SK-N-SH (cell line): Measurements from ENCODE around the gene USHBP1. TPM values are rescaled to one million over a fixed set of nuclear protein-coding genes. Genes with fewer than 3 reads are reported as not detected.

Experiments
- CTCF ChIA-PET: fragments of 300-600, 350-600 bp; formaldehyde crosslinking; extraction: SDS; loops from one replicate; lab custom pipeline; 2021; lab: Yijun Ruan, JAX
- POLR2A ChIA-PET: fragments of 350-600 bp; sonication (Branson Sonifier 250); formaldehyde crosslinking; extraction: SDS; loops from one replicate; lab custom pipeline; 2020; ENCODE audit warnings: antibody characterized with exemption, inconsistent platforms; lab: Yijun Ruan, JAX
- DNase-seq: peaks from one replicate; pipeline ENCODE4 v3.0.0; 2012
- H2AFZ ChIP-seq: fragments of 200-600 bp; sonication (generic); 2 replicates; pipeline ENCODE4 v1.8.1; 2016; ENCODE audit warnings: antibody characterized with exemption, mild to moderate bottlenecking, low read depth
- H3F3A ChIP-seq: fragments of 200-600 bp; sonication (generic); replicated peaks from 2 replicates; pipeline ENCODE3; 2016; ENCODE audit warnings: antibody characterized with exemption, mild to moderate bottlenecking; ENCODE audit not compliant: insufficient read depth
- H3K27ac ChIP-seq, 2 experiments: fragments of 200-500 bp in 1 of 2; fragments of 200-600 bp in 1 of 2; sonication (Bioruptor generic) in 1 of 2; sonication (generic), shearing (Covaris generic) in 1 of 2; 2 replicates each; pipeline versions ENCODE4 v1.5.1 to v1.6.1; 2014 to 2016; ENCODE audit warnings: low read depth in 2 of 2, inconsistent platforms in 1 of 2, low read length in 1 of 2, mild to moderate bottlenecking in 1 of 2, mixed read lengths in 1 of 2
- H3K27me3 ChIP-seq: fragments of 200-600 bp; sonication (generic), shearing (Covaris generic); 2 replicates; pipeline ENCODE4 v1.6.1; 2016; ENCODE audit warnings: mixed run types; ENCODE audit not compliant: insufficient read depth
- H3K36me3 ChIP-seq, 2 experiments: fragments of 200-500 bp in 1 of 2; fragments of 200-600 bp in 1 of 2; sonication (Bioruptor generic) in 1 of 2; sonication (generic) in 1 of 2; replicated peaks in 1 of 2; 2 replicates each; pipeline versions ENCODE3 to v1.5.1; 2014 to 2016; ENCODE audit warnings: low read length in 1 of 2, mild to moderate bottlenecking in 1 of 2; ENCODE audit not compliant: insufficient read depth in 2 of 2, control insufficient read depth in 1 of 2
- H3K4me1 ChIP-seq, 2 experiments: fragments of 200-500 bp in 1 of 2; fragments of 200-600 bp in 1 of 2; sonication (Bioruptor generic) in 1 of 2; sonication (generic), shearing (Covaris generic) in 1 of 2; 2 replicates each; pipeline versions ENCODE4 v1.5.1 to v1.6.1; 2014 to 2016; ENCODE audit warnings: low read depth in 1 of 2, low read length in 1 of 2, mixed run types in 1 of 2; ENCODE audit not compliant: insufficient read depth in 2 of 2, control insufficient read depth in 1 of 2
- H3K4me2 ChIP-seq: fragments of 200-600 bp; sonication (generic), shearing (Covaris generic); 2 replicates; pipeline ENCODE4 v1.6.1; 2017; ENCODE audit warnings: mixed run types
- H3K4me3 ChIP-seq, 2 experiments: fragments of 200-500 bp in 1 of 2; fragments of 200-600 bp in 1 of 2; sonication (Bioruptor generic) in 1 of 2; sonication (generic), shearing (Covaris generic) in 1 of 2; 2 replicates each; pipeline versions ENCODE4 v1.5.1 to v1.8.1; 2014 to 2016; ENCODE audit warnings: low read depth in 2 of 2, inconsistent platforms in 1 of 2, low read length in 1 of 2, mild to moderate bottlenecking in 1 of 2, mixed read lengths in 1 of 2, moderate library complexity in 1 of 2
- H3K79me2 ChIP-seq: fragments of 200-600 bp; sonication (generic); 2 replicates; pipeline ENCODE4 v1.8.1; 2017; ENCODE audit warnings: mild to moderate bottlenecking; ENCODE audit not compliant: insufficient read depth
- H3K9ac ChIP-seq: fragments of 200-600 bp; sonication (generic); 2 replicates; pipeline ENCODE4 v1.6.1; 2017; ENCODE audit warnings: mixed run types
- H3K9me2 ChIP-seq: fragments of 200-600 bp; sonication (generic); 2 replicates; pipeline ENCODE4 v1.6.1; 2017; ENCODE audit warnings: mixed run types
- H3K9me3 ChIP-seq: fragments of 200-600 bp; sonication (generic); 2 replicates; pipeline ENCODE4 v1.6.1; 2017; ENCODE audit warnings: mixed run types, mild to moderate bottlenecking, moderate library complexity
- H4K20me1 ChIP-seq: fragments of 200-600 bp; sonication (generic); 2 replicates; pipeline ENCODE4 v1.6.1; 2017; ENCODE audit warnings: mild to moderate bottlenecking, mixed run types; ENCODE audit not compliant: insufficient read depth
- EP300 ChIP-seq, 2 experiments: IDR thresholded peaks; 2 replicates each; pipeline versions ENCODE4 v1.4.0 to v1.6.1; 2012; ENCODE audit warnings: borderline replicate concordance in 1 of 2, low read depth in 1 of 2, low read length in 1 of 2
- FOSL2 ChIP-seq: IDR thresholded peaks from 2 replicates; pipeline ENCODE4 v1.4.0; 2012; ENCODE audit warnings: low read depth, mild to moderate bottlenecking, moderate library complexity, borderline replicate concordance
- FOXJ3 ChIP-seq: sonication (generic); formaldehyde crosslinking; IDR thresholded peaks from 2 replicates; pipeline ENCODE4 v1.5.1; 2020; ENCODE audit warnings: mild to moderate bottlenecking, missing genetic modification reagents
- FOXM1 ChIP-seq: IDR thresholded peaks from 2 replicates; pipeline ENCODE4 v1.4.0; 2012; ENCODE audit warnings: low read depth, mild to moderate bottlenecking
- GATA2 ChIP-seq: sonication (generic); formaldehyde crosslinking; IDR thresholded peaks from 2 replicates; pipeline ENCODE4 v1.5.0; 2020; ENCODE audit warnings: mild to moderate bottlenecking, missing genetic modification reagents
- IRF3 ChIP-seq: fragments of 150-350 bp; IDR thresholded peaks from 2 replicates; pipeline ENCODE4 v1.6.1; 2016; ENCODE audit warnings: mild to moderate bottlenecking, low read depth, low read length
- JUND ChIP-seq: IDR thresholded peaks from 2 replicates; pipeline ENCODE4 v1.4.0; 2012
- MAX ChIP-seq: IDR thresholded peaks from 2 replicates; pipeline ENCODE4 v1.4.0; 2012; ENCODE audit warnings: low read depth
- NFIC ChIP-seq: IDR thresholded peaks from 2 replicates; pipeline ENCODE4 v1.4.0; 2012; ENCODE audit warnings: borderline replicate concordance
- PBX3 ChIP-seq: IDR thresholded peaks from 2 replicates; pipeline ENCODE4; 2012
- POLR2AphosphoS5 ChIP-seq: IDR thresholded peaks from 2 replicates; pipeline ENCODE4 v1.6.1; 2012; ENCODE audit warnings: low read depth, low read length
- RCOR1 ChIP-seq: fragments of 150-350 bp; IDR thresholded peaks from 2 replicates; pipeline ENCODE4 v1.6.1; 2017; ENCODE audit warnings: antibody characterized with exemption, low read length
- RFX5 ChIP-seq: IDR thresholded peaks from 2 replicates; pipeline ENCODE4 v1.6.1; 2012; ENCODE audit warnings: mild to moderate bottlenecking, improper control_type of control experiment, low read length
- SIN3A ChIP-seq: IDR thresholded peaks from 2 replicates; pipeline ENCODE4 v1.6.1; 2012; ENCODE audit warnings: low read depth, mild to moderate bottlenecking, low read length, moderate library complexity, borderline replicate concordance
- SMC3 ChIP-seq: IDR thresholded peaks from 2 replicates; pipeline ENCODE4 v1.6.1; 2012; ENCODE audit warnings: low read depth, low read length, improper control_type of control experiment
- TAF1 ChIP-seq: IDR thresholded peaks from 2 replicates; pipeline ENCODE4 v1.6.1; 2012; ENCODE audit warnings: low read depth, mild to moderate bottlenecking, low read length, moderate library complexity, borderline replicate concordance
- TEAD4 ChIP-seq: IDR thresholded peaks from 2 replicates; pipeline ENCODE4 v1.4.0; 2012; ENCODE audit warnings: mild to moderate bottlenecking, borderline replicate concordance; ENCODE audit not compliant: insufficient read depth
- USF1 ChIP-seq: IDR thresholded peaks from 2 replicates; pipeline ENCODE4 v1.4.0; 2012; ENCODE audit warnings: low read depth, borderline replicate concordance
- USF2 ChIP-seq: fragments of 150-350 bp; IDR thresholded peaks from 2 replicates; pipeline ENCODE4 v1.6.1; 2017; ENCODE audit warnings: antibody characterized with exemption, low read length, low read depth, borderline replicate concordance
- WGBS: methylation state at CpG from one replicate; pipeline ENCODE4 v1.1.6; 2017; ENCODE audit warnings: low lambda C conversion rate; 5-methylcytosine and 5-hydroxymethylcytosine counted together
- polyA plus RNA-seq, 3 experiments: library from polyadenylated mRNA; depleted of rRNA; stranded (reverse); fragments of >200 nt; gene quantifications; 2 replicates each; pipeline ENCODE4 v1.2.3, GENCODE V29; 2012

USHBP1 gene
- polyA plus RNA-seq, 1 of the 3 experiments (the other 2 are of a cell fraction), result 0.03 TPM

- TF ChIP-seq FOXM1 (peak; percentile 56; the same call in 1 of the 2 replicates), IRF3 (peak; percentile 97), USF2 (no peak), TEAD4 (no peak), SIN3A (peak; percentile 74), MAX (peak; percentile 66), POLR2AphosphoS5 (peak; percentile 80), FOSL2 (no peak), NFIC (no peak), SMC3 (no peak)
Measured at GRCh38 chr19:17266975-17267788, 2.6 kb upstream of the USHBP1 start, which contains the start of gene BABAM1 (continued).

GRCh38 chr19:17266589-17266974, 2.0 kb upstream of the USHBP1 start:
- Histone ChIP-seq H3K27me3 (no peaks in the 10 kb centered on the region), H3K9me2 (no peaks in the 10 kb centered on the region), H3K4me3 (no peak overlapping the region), H3K9me3 (no peaks in the 10 kb centered on the region), H3K79me2 (peaks cover 31% of the 10 kb centered on the region; the same call in 1 of the 2 replicates), H4K20me1 (no peaks in the 10 kb centered on the region), H3F3A (peaks cover 11% of the 10 kb centered on the region), H3K4me2 (no peak overlapping the region), H3K36me3 (peaks cover 7% of the 10 kb centered on the region in 2 experiments), H3K27ac (peak overlapping the region in 1 of 2 experiments; percentile 26; a peak in 2 of 4 replicates), H2AFZ (peak overlapping the region; percentile 85; the same call in 1 of the 2 replicates), H3K4me1 (peaks cover 0 to 6% of the 10 kb centered on the region in 2 experiments; a peak in 1 of 4 replicates), H3K9ac (no peak overlapping the region)
- WGBS, result 98% methylated on average over 12 of the region's 12 CpGs
- TF ChIP-seq RFX5, result no peak
- TF ChIP-seq FOXM1, result no peak
- TF ChIP-seq POLR2AphosphoS5, result no peak
- no peak for TF ChIP-seq EP300 (IDR thresholded peaks at IDR 0.05; ENCODE audit: borderline replicate concordance in 1 of 2, low read depth in 1 of 2, low read length in 1 of 2)
- no peak for TF ChIP-seq USF1
- no peak for TF ChIP-seq GATA2
- no peak for TF ChIP-seq FOXJ3 (CRISPR knock-in tag)
- TF ChIP-seq SIN3A, result no peak
- no peak for TF ChIP-seq TAF1
- TF ChIP-seq PBX3, result no peak
- TF ChIP-seq RCOR1, result no peak
- TF ChIP-seq JUND, result no peak
- ChIA-PET POLR2A (interaction anchor here (0.6 to 2.2 kb wide), 6 partner anchors 14 to 51 kb away, joined by 3 to 14 read pairs (median 6); partner anchors contain the start of genes ANKLE1, OCEL1 and USE1), CTCF (interaction anchor here (1.3 kb wide), 1 partner anchor 15 kb away, joined by 5 read pairs; no protein-coding TSS in a partner anchor)
- DNase-seq, result no peak
